Type B pancreatic cell (in vitro differentiated cells): ENCODE data around the gene SYNE2. TPM values are rescaled to one million over a fixed set of nuclear protein-coding genes. Genes with fewer than 3 reads are reported as not detected.

ENCODE experiments used
- DNase-seq: peaks from one replicate; pipeline ENCODE4 v3.0.0; 2021; ENCODE audit warnings: mixed read lengths; ENCODE audit not compliant: unreplicated experiment; ENCODE audit errors: extremely low spot score
- H3K27ac Mint-ChIP-seq: 2 replicates; pipeline ENCODE4 v1.8.0; 2021; ENCODE audit warnings: mild to moderate bottlenecking, mixed read lengths
- H3K27me3 Mint-ChIP-seq: 2 replicates; pipeline ENCODE4 v1.8.0; 2021; ENCODE audit warnings: mixed read lengths
- H3K36me3 Mint-ChIP-seq: 2 replicates; pipeline ENCODE4 v1.8.0; 2021; ENCODE audit warnings: mixed read lengths
- H3K4me1 Mint-ChIP-seq: one replicate; pipeline ENCODE4 v1.8.0; 2021; ENCODE audit warnings: mixed read lengths; ENCODE audit not compliant: unreplicated experiment
- H3K4me3 Mint-ChIP-seq: 2 replicates; pipeline ENCODE4 v1.8.0; 2021; ENCODE audit warnings: mild to moderate bottlenecking, mixed read lengths
- H3K9me3 Mint-ChIP-seq: 2 replicates; pipeline ENCODE4 v1.8.0; 2021; ENCODE audit warnings: mixed read lengths
- CTCF ChIP-seq: fragments of 200-600 bp; sonication (generic); conservative IDR thresholded peaks from 2 replicates; pipeline ENCODE4 v1.5.0; 2021; ENCODE audit warnings: antibody characterized with exemption, mild to moderate bottlenecking
- total RNA-seq: library from RNA; stranded (reverse); gene quantifications from 2 replicates; pipeline ENCODE4 v1.2.1, GENCODE V29; 2021; ENCODE audit warnings: low replicate concordance

The SYNE2 gene
- total RNA-seq, 1 donor from 2014 or later: 75.1 TPM

- Mint-ChIP-seq H3K9me3 (peaks cover 16% of the 10 kb centered on the region), H3K4me1 (peaks cover 8% of the 10 kb centered on the region), H3K4me3 (no peak overlapping the region), H3K36me3 (peaks cover 7% of the 10 kb centered on the region), H3K27ac (no peak overlapping the region), H3K27me3 (no peaks in the 10 kb centered on the region)
- TF ChIP-seq CTCF: no peak
- DNase-seq: no peak
Measured at GRCh38 chr14:63902375-63902976, 49.7 kb downstream of the SYNE2 start.

- no peak for DNase-seq
- Mint-ChIP-seq H3K4me3 (no peak overlapping the region), H3K27ac (no peak overlapping the region), H3K4me1 (peaks cover 6% of the 10 kb centered on the region), H3K27me3 (no peaks in the 10 kb centered on the region), H3K36me3 (peaks cover 7% of the 10 kb centered on the region), H3K9me3 (peaks cover 16% of the 10 kb centered on the region)
- no peak for TF ChIP-seq CTCF
Measured at GRCh38 chr14:63904724-63905123, 51.9 kb downstream of the SYNE2 start.

- DNase-seq: no peak
- Mint-ChIP-seq H3K4me1 (peaks cover 6% of the 10 kb centered on the region), H3K9me3 (peaks cover 16% of the 10 kb centered on the region), H3K27ac (no peak overlapping the region), H3K4me3 (no peak overlapping the region), H3K27me3 (no peaks in the 10 kb centered on the region), H3K36me3 (peaks cover 7% of the 10 kb centered on the region)
- no peak for TF ChIP-seq CTCF
Measured at GRCh38 chr14:63905370-63905769, 52.6 kb downstream of the SYNE2 start.

- Mint-ChIP-seq H3K27ac (no peak overlapping the region), H3K4me1 (peaks cover 21% of the 10 kb centered on the region), H3K27me3 (no peaks in the 10 kb centered on the region), H3K4me3 (no peak overlapping the region), H3K9me3 (peaks cover 16% of the 10 kb centered on the region), H3K36me3 (peaks cover 16% of the 10 kb centered on the region)
- no peak for DNase-seq
- no peak for TF ChIP-seq CTCF
Measured at GRCh38 chr14:63908667-63909264, 56.0 kb downstream of the SYNE2 start.

GRCh38 chr14:63909984-63910383 is 57.2 kb downstream of the SYNE2 start:
- no peak overlapping the region for H3K4me3 Mint-ChIP-seq
- H3K36me3 Mint-ChIP-seq: peaks cover 14% of the 10 kb centered on the region
- no peak overlapping the region for H3K27ac Mint-ChIP-seq
- peaks cover 21% of the 10 kb centered on the region for H3K4me1 Mint-ChIP-seq
- no peak for TF ChIP-seq CTCF
- H3K27me3 Mint-ChIP-seq: no peaks in the 10 kb centered on the region
- no peak for DNase-seq
- H3K9me3 Mint-ChIP-seq: peaks cover 7% of the 10 kb centered on the region
